Mesenchymal stem cell (in vitro differentiated cells and primary cell): ENCODE measurements around the gene CYP46A1.

Experiments
- DNase-seq: peaks from one replicate; pipeline ENCODE4 v3.0.0-alpha.2; 2013
- H2AFZ ChIP-seq: one replicate; pipeline ENCODE4 v1.6.1; 2013; ENCODE audit warnings: low read depth, mild to moderate bottlenecking, control low read depth, inconsistent platforms, low read length, moderate library complexity
- H2AK5ac ChIP-seq: 2 replicates; pipeline ENCODE4 v1.6.1; 2013; ENCODE audit warnings: low read length, moderate library complexity, mild to moderate bottlenecking, inconsistent platforms; ENCODE audit not compliant: severe bottlenecking
- H2BK120ac ChIP-seq: one replicate; pipeline ENCODE4 v1.6.1; 2013; ENCODE audit warnings: low read depth, mild to moderate bottlenecking, inconsistent platforms, low read length, moderate library complexity
- H2BK12ac ChIP-seq, 2 experiments: one replicate each; pipeline ENCODE4 v1.6.1; 2013; ENCODE audit warnings: inconsistent platforms in 2 of 2, low read length in 2 of 2, mild to moderate bottlenecking in 2 of 2, moderate library complexity in 2 of 2, control low read depth in 1 of 2
- H2BK15ac ChIP-seq: one replicate; pipeline ENCODE4 v1.6.1; 2013; ENCODE audit warnings: mild to moderate bottlenecking, low read depth, inconsistent platforms; ENCODE audit not compliant: poor library complexity, severe bottlenecking
- H2BK5ac ChIP-seq: 2 replicates; pipeline ENCODE4 v1.6.1; 2013; ENCODE audit warnings: low read depth, mild to moderate bottlenecking, low read length, control low read depth, inconsistent platforms; ENCODE audit not compliant: poor library complexity, severe bottlenecking
- H3K14ac ChIP-seq, 2 experiments: one replicate each; pipeline ENCODE4 v1.6.1; 2013; ENCODE audit warnings: inconsistent platforms in 2 of 2, low read length in 2 of 2, control low read depth in 1 of 2, mild to moderate bottlenecking in 1 of 2, moderate library complexity in 1 of 2
- H3K18ac ChIP-seq, 2 experiments: one replicate each; pipeline ENCODE4 v1.6.1; 2013; ENCODE audit warnings: inconsistent platforms in 2 of 2, low read length in 2 of 2, control low read depth in 1 of 2, low read depth in 1 of 2, mild to moderate bottlenecking in 1 of 2
- H3K23ac ChIP-seq, 2 experiments: one replicate each; pipeline ENCODE4 v1.6.1; 2013; ENCODE audit warnings: inconsistent platforms in 2 of 2, low read length in 2 of 2, mild to moderate bottlenecking in 2 of 2, moderate library complexity in 2 of 2, control low read depth in 1 of 2
- H3K27ac ChIP-seq: 2 replicates; pipeline ENCODE4 v1.5.1; 2013; ENCODE audit warnings: mild to moderate bottlenecking, moderate library complexity, low read length, control low read depth, inconsistent platforms; ENCODE audit not compliant: poor library complexity, severe bottlenecking
- H3K27me3 ChIP-seq, 2 experiments: 2 replicates each; pipeline versions ENCODE4 v1.6.1 to v1.7.0; 2013; ENCODE audit warnings: low read length in 2 of 2, mild to moderate bottlenecking in 2 of 2, moderate library complexity in 2 of 2, control low read depth in 1 of 2, inconsistent platforms in 1 of 2; ENCODE audit not compliant: control insufficient read depth in 1 of 2, insufficient read depth in 1 of 2
- H3K36me3 ChIP-seq, 2 experiments: 2 replicates each; pipeline versions ENCODE4 v1.6.1 to v1.7.0; 2013; ENCODE audit warnings: low read length in 2 of 2, control low read depth in 1 of 2, inconsistent platforms in 1 of 2, low read depth in 1 of 2, mild to moderate bottlenecking in 1 of 2; ENCODE audit not compliant: insufficient read depth in 2 of 2, control insufficient read depth in 1 of 2
- H3K4ac ChIP-seq, 2 experiments: one replicate each; pipeline ENCODE4 v1.6.1; 2013; ENCODE audit warnings: inconsistent platforms in 2 of 2, low read length in 2 of 2, mild to moderate bottlenecking in 2 of 2, moderate library complexity in 2 of 2, control low read depth in 1 of 2, low read depth in 1 of 2
- H3K4me1 ChIP-seq: 2 replicates; pipeline ENCODE4 v1.6.1; 2013; ENCODE audit warnings: low read depth, low read length, control low read depth; ENCODE audit not compliant: control insufficient read depth, insufficient read depth
- H3K4me2 ChIP-seq: 2 replicates; pipeline ENCODE4 v1.6.1; 2013; ENCODE audit warnings: low read length, mild to moderate bottlenecking, inconsistent platforms; ENCODE audit not compliant: poor library complexity, severe bottlenecking
- H3K4me3 ChIP-seq, 2 experiments: 2 replicates each; pipeline versions ENCODE4 v1.5.1 to v1.7.0; 2013; ENCODE audit warnings: low read length in 2 of 2, mild to moderate bottlenecking in 2 of 2, control low read depth in 1 of 2, low read depth in 1 of 2; ENCODE audit not compliant: insufficient read depth in 1 of 2
- H3K79me1 ChIP-seq: replicated peaks from 2 replicates; pipeline ENCODE4 v1.6.1; 2013; ENCODE audit warnings: mild to moderate bottlenecking, control low read depth, low read length, inconsistent platforms; ENCODE audit not compliant: poor library complexity, severe bottlenecking
- H3K9ac ChIP-seq: 2 replicates; pipeline ENCODE4 v1.7.0; 2013; ENCODE audit warnings: mild to moderate bottlenecking, low read length, moderate library complexity
- H3K9me3 ChIP-seq: 2 replicates; pipeline ENCODE4 v1.7.0; 2013; ENCODE audit warnings: mild to moderate bottlenecking, low read length; ENCODE audit not compliant: control insufficient read depth
- H4K8ac ChIP-seq: one replicate; pipeline ENCODE4 v1.6.1; 2013; ENCODE audit warnings: inconsistent platforms, mild to moderate bottlenecking, low read length, moderate library complexity
- H4K91ac ChIP-seq: one replicate; pipeline ENCODE4 v1.6.1; 2013; ENCODE audit warnings: mild to moderate bottlenecking, low read length, inconsistent platforms
- WGBS: methylation state at CpG from one replicate; pipeline ENCODE4 v1.1.7; 2013; ENCODE audit warnings: mixed read lengths; 5-methylcytosine and 5-hydroxymethylcytosine counted together

Gene CYP46A1

DNA sequence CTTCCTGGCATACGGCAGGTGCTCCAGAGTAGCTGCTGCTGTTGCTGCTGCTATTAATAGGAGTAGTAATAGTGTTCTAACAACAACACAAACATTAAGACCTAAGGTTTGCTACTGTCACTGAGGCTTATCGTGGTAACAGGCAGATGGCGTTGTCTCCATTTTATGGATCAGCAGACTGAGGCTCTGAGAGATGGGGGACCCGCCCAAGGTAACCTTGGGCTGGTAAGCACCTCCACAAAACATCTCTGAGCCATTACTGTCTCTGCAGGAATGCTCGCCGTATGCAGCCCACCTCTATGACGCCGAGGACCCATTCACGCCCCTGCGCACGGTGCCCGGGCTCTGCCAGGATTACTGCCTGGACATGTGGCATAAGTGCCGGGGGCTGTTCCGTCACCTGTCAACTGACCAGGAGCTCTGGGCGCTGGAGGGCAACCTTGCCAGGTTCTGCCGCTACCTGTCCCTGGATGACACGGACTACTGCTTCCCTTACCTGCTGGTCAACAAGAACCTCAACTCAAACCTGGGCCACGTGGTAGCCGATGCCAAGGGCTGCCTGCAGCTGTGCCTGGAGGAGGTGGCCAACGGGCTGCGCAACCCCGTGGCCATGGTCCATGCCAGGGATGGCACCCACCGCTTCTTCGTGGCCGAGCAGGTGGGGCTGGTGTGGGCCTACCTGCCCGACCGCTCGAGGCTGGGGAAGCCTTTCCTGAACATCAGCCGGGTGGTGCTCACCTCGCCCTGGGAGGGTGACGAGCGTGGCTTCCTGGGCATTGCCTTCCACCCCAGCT lies 31.9 kb upstream of the CYP46A1 start:
- no peak overlapping the region for H2BK12ac ChIP-seq

DNA sequence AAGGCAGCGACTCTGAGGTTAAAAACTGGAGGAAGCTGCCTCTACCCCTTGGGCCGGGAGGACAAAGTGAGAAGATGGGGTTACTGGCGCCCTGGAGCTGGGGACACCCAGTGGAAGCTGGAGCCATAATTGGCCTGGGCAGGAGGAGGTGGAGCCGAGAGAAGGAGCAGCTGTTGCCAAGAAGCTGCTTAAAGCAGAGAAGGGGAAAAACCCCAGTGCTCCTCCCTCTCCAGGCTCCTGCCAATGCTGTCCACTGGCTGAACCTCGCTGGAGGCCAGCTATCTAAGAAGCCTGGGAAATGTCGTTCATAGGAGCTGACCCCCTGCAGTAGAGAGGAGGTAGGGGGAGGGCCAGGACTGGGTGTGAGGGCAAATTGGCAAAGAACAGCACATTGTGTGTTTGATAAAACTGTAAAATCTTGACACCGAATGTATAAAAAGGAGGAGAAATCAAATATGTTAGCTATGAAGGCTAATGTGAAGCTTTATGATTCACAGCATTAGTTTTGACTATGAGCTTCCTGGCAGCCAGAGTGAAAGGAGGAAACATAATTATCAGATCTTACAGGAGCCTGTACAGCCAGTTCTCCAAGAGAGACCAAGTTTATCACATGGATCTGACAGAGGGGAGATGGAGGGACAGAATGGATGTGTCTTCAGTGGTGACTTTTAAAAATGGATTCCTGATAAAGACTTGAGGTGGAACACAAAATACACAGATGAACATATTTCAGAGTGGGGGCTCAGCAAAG lies 29.7 kb upstream of the CYP46A1 start:
- Histone ChIP-seq H3K23ac (no peak overlapping the region), H3K4me2 (no peak overlapping the region), H2BK5ac (no peak overlapping the region), H3K36me3 (no peaks in the 10 kb centered on the region), H4K8ac (no peak overlapping the region), H3K79me1 (no peaks in the 10 kb centered on the region), H2BK15ac (no peak overlapping the region), H3K9ac (no peak overlapping the region), H3K27me3 (peaks cover 0 to 10% of the 10 kb centered on the region in 2 experiments), H2BK12ac (no peak overlapping the region), H3K4me3 (no peak overlapping the region), H4K91ac (no peak overlapping the region), H3K27ac (no peak overlapping the region), H3K14ac (no peak overlapping the region), H3K18ac (no peak overlapping the region), H3K4ac (no peak overlapping the region), H2AFZ (no peak overlapping the region), H3K4me1 (peaks cover 5% of the 10 kb centered on the region), H2AK5ac (no peak overlapping the region), H2BK120ac (no peak overlapping the region), H3K9me3 (no peaks in the 10 kb centered on the region)
- peak; percentile 61 for DNase-seq
- 58% methylated on average over 6 of the region's 7 CpGs for WGBS

More for the DNA sequence above, 31.9 kb upstream of the CYP46A1 start:
- no peak overlapping the region for H4K8ac ChIP-seq
- H2AFZ ChIP-seq = no peak overlapping the region
- peak overlapping the region in 1 of 2 experiments; percentile 5 for H3K4me3 ChIP-seq
- H2BK15ac ChIP-seq = no peak overlapping the region
- H3K4me2 ChIP-seq = no peak overlapping the region
- no peak overlapping the region for H3K4ac ChIP-seq
- H2BK5ac ChIP-seq = no peak overlapping the region
- no peaks in the 10 kb centered on the region for H3K27me3 ChIP-seq
- H3K4me1 ChIP-seq = peaks cover 7% of the 10 kb centered on the region
- no peak overlapping the region for H3K9ac ChIP-seq
- no peak overlapping the region for H3K27ac ChIP-seq
- no peaks in the 10 kb centered on the region for H3K79me1 ChIP-seq
- H3K14ac ChIP-seq = no peak overlapping the region
- H3K23ac ChIP-seq = no peak overlapping the region
- WGBS = 95% methylated on average over 31 of the region's 32 CpGs
- DNase-seq = no peak
- no peaks in the 10 kb centered on the region for H3K36me3 ChIP-seq
- no peak overlapping the region for H4K91ac ChIP-seq
- H2AK5ac ChIP-seq = no peak overlapping the region
- no peak overlapping the region for H2BK120ac ChIP-seq
- H3K9me3 ChIP-seq = no peaks in the 10 kb centered on the region
- H3K18ac ChIP-seq = no peak overlapping the region

DNA sequence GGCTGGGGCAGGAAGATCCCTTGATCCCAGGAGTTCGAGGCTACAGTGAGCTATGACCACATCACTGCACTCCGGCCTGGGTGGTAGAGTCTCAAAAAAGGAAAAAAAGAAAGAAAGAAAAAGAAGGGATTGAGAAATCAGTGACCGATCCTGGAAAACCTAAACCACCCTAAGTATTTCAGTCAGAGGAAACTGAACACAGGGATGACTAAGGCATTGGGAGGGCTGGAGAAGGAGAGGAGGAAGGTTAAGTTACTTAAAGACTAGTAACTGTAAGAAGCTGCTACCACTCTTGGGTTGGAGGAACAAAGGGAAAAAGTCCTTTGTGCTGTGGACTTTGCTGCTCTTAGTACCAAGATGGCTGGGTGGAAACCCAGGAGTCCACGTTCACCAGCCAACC lies 28.6 kb upstream of the CYP46A1 start:
- Histone ChIP-seq H3K18ac (no peak overlapping the region), H2BK5ac (no peak overlapping the region), H3K27ac (no peak overlapping the region), H3K4ac (no peak overlapping the region), H3K4me2 (no peak overlapping the region), H2AK5ac (no peak overlapping the region), H2BK120ac (no peak overlapping the region), H3K36me3 (no peaks in the 10 kb centered on the region), H3K23ac (no peak overlapping the region), H2BK12ac (no peak overlapping the region), H2BK15ac (no peak overlapping the region), H4K91ac (no peak overlapping the region), H2AFZ (no peak overlapping the region), H3K27me3 (peaks cover 0 to 15% of the 10 kb centered on the region in 2 experiments), H3K9ac (no peak overlapping the region), H3K9me3 (no peaks in the 10 kb centered on the region), H3K79me1 (no peaks in the 10 kb centered on the region), H3K14ac (no peak overlapping the region), H3K4me1 (peaks cover 7% of the 10 kb centered on the region), H4K8ac (no peak overlapping the region), H3K4me3 (no peak overlapping the region)
- DNase-seq = peak; percentile 26
- WGBS = 86% methylated on average over 2 of the region's 4 CpGs

DNA sequence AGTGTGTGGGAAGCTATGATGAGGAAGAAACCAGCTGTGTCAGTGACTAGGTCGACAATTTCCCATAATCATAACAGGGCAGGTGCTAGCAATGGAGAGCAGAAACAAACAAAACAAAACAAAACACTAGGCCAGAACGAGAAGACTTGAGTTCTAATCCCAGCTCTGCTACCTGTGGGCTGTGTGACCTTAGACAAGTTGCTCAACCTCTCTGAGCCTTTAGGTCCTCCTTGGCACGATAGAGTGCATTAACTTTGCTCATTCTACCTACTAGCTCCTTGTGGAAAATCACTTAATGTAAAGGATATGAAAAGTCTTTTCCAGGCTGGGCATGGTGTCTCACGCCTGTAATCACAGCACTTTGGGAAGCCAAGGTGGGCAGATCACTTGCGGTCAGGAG lies 27.9 kb upstream of the CYP46A1 start:
- H3K36me3 ChIP-seq = no peaks in the 10 kb centered on the region
- peaks cover 0 to 16% of the 10 kb centered on the region in 2 experiments for H3K27me3 ChIP-seq
- no peaks in the 10 kb centered on the region for H3K79me1 ChIP-seq
- no peak overlapping the region for H2AK5ac ChIP-seq
- no peak overlapping the region for H4K8ac ChIP-seq
- no peak overlapping the region for H3K23ac ChIP-seq
- no peak overlapping the region for H3K4ac ChIP-seq
- no peak overlapping the region for H3K27ac ChIP-seq
- DNase-seq = no peak
- H4K91ac ChIP-seq = no peak overlapping the region
- H3K4me1 ChIP-seq = peaks cover 12% of the 10 kb centered on the region
- H3K18ac ChIP-seq = no peak overlapping the region
- H2BK15ac ChIP-seq = no peak overlapping the region
- H3K4me2 ChIP-seq = no peak overlapping the region
- H2AFZ ChIP-seq = no peak overlapping the region
- H3K9me3 ChIP-seq = no peaks in the 10 kb centered on the region
- no peak overlapping the region for H3K4me3 ChIP-seq
- H2BK120ac ChIP-seq = no peak overlapping the region
- 80% methylated on average over 5 of the region's 5 CpGs for WGBS
- H2BK12ac ChIP-seq = no peak overlapping the region
- no peak overlapping the region for H3K9ac ChIP-seq
- H3K14ac ChIP-seq = no peak overlapping the region
- no peak overlapping the region for H2BK5ac ChIP-seq
